Ascending aorta (tissue), 2 donors: ENCODE results near the gene B4GALNT1. TPM values are rescaled to one million over a fixed set of nuclear protein-coding genes. Genes with fewer than 3 reads are reported as not detected.

Experiments
- DNase-seq, 2 donors: peaks; one replicate each; pipeline ENCODE4 v3.0.0-alpha.2; 2019; ENCODE audit warnings: low spot score in 2 of 2
- H3K27ac ChIP-seq, 2 donors: fragments of 200-600 bp; sonication (generic); one replicate each; pipeline ENCODE4 v1.5.1; 2016 to 2017; ENCODE audit warnings: mild to moderate bottlenecking in 1 of 2
- H3K27me3 ChIP-seq: fragments of 200-600 bp; sonication (generic); one replicate; pipeline ENCODE4 v1.5.1; 2017
- H3K36me3 ChIP-seq, 2 donors: fragments of 200-600 bp; sonication (generic); one replicate each; pipeline ENCODE4 v1.5.1; 2016
- H3K4me1 ChIP-seq, 2 donors: fragments of 200-600 bp; sonication (generic); one replicate each; pipeline ENCODE4 v1.5.1; 2016 to 2017; ENCODE audit warnings: mild to moderate bottlenecking in 1 of 2
- H3K4me3 ChIP-seq, 2 donors: fragments of 200-600 bp; sonication (generic); one replicate each; pipeline ENCODE4 v1.5.1; 2016 to 2017; ENCODE audit warnings: mild to moderate bottlenecking in 1 of 2
- H3K9me3 ChIP-seq, 2 donors: fragments of 200-600 bp; sonication (generic); one replicate each; pipeline ENCODE4 v1.5.1; 2016
- CTCF ChIP-seq, 3 experiments: fragments of 200-600 bp in 2 of 3; fragments of 450-650 bp in 1 of 3; sonication (generic) in 2 of 3; IDR thresholded peaks; one replicate each; pipeline ENCODE4 v1.5.1; 2016 to 2019; ENCODE audit warnings: antibody characterized with exemption in 3 of 3, mild to moderate bottlenecking in 1 of 3, moderate library complexity in 1 of 3
- intact Hi-C: fragments of 100-400 bp; cut with DNase I; formaldehyde crosslinking; loops from one replicate; pipeline ENCODE4 v1.15.1; 2023
- total RNA-seq: library from RNA; depleted of rRNA; stranded (reverse); fragments of >200 nt; gene quantifications from one replicate; pipeline ENCODE4 v1.1.0, GENCODE V29; 2016

The B4GALNT1 gene
- total RNA-seq, 1 donor from 2014 or later: 16.6 TPM

DNA sequence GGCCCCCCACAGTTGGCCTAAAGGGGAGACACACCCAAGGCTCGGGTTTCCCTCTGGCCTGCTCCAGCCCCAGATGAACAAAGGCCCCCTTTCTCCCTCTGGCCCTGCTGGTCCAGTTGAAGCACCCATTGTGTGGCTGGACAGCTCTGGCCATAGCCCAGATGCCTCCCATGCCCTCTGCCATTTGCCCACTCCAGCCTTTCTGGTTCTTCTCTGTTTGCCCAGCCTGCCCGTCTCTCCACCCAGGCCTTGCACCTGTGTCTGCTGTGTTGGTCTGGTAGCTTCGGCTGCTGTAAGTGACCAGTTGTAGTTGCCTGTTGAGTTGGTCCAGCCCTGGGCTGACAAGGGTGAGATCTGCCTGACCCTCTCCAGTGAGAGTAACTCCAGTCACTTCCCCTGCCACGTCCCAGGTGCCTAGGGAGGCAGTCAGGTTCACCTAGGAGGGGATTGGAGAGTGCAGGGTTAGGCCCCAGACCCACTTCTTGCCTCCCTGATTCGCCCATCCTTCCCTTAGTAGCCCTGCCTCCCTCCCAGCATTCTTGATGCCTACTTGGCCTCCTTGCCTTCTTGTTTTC lies 3.0 kb downstream of the B4GALNT1 start:
- Histone ChIP-seq H3K4me3 (no peak overlapping the region), H3K9me3 (no peaks in the 10 kb centered on the region), H3K27me3 (no peaks in the 10 kb centered on the region), H3K36me3 (peaks cover 6% of the 10 kb centered on the region in 2 donors), H3K27ac (no peak overlapping the region), H3K4me1 (peaks cover 4 to 7% of the 10 kb centered on the region in 2 donors)
- intact Hi-C loops: no loop called here
- no peak for DNase-seq
- no peak for TF ChIP-seq CTCF (IDR thresholded peaks at IDR 0.05)

DNA sequence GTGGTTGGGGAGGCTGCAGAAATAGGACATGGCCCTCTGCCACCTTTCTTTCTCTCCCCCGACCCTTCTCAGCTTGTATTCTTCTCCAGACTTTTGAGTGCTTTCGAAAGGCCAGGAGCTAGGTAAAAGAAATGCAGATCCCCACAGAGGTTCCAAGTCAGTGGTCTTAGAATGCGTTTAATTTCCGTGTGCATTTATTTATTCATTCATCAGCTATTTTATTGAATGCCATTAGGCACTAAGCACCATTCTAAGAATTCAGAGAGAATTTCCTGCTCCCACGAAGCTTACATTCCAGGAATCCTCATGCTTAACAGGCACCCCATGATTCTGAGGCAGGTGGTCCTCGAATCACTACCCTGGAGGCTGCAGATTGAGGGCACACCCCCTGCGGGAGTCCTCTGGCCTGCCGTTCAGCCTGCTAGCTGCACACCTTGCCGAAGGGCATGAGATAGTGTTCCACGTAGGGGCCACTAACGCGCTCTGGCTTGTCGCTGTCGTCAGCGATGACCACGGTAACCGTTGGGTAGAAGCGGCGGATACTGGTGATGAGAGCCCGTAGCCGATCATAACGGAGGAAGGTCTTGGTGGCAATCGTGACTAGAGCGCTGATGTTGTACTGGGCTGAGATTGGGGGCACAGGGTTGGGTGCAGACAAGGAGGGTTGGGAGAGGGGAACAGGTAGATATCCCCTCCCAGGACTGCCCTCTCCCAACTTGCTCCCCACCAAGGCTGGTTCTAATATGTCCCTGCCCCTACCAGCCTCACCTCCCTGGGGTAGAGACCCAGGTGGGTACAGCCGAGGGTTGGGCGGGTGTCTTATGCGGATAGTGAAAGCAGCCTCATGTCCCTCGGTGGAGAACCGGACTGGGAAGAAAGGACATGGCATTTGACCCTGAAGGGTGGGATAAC lies 4.5 kb downstream of the B4GALNT1 start:
- no peak for TF ChIP-seq CTCF (IDR thresholded peaks at IDR 0.05)
- H3K36me3 ChIP-seq: peaks cover 6% of the 10 kb centered on the region in 2 donors
- intact Hi-C loops: no loop called here
- no peaks in the 10 kb centered on the region for H3K9me3 ChIP-seq
- no peak for DNase-seq
- no peak overlapping the region for H3K27ac ChIP-seq
- peaks cover 4 to 7% of the 10 kb centered on the region in 2 donors for H3K4me1 ChIP-seq
- no peak overlapping the region for H3K4me3 ChIP-seq
- no peaks in the 10 kb centered on the region for H3K27me3 ChIP-seq

GRCh38 chr12:57627501-57628279 lies 5.3 kb downstream of the B4GALNT1 start:
- Histone ChIP-seq H3K4me1 (peaks cover 2 to 4% of the 10 kb centered on the region in 2 donors), H3K9me3 (no peaks in the 10 kb centered on the region), H3K4me3 (no peak overlapping the region), H3K27ac (no peak overlapping the region), H3K36me3 (peaks cover 6% of the 10 kb centered on the region in 2 donors), H3K27me3 (no peaks in the 10 kb centered on the region)
- intact Hi-C loops: no loop called here
- TF ChIP-seq CTCF (IDR thresholded peaks at IDR 0.05): no peak
- DNase-seq: no peak

DNA sequence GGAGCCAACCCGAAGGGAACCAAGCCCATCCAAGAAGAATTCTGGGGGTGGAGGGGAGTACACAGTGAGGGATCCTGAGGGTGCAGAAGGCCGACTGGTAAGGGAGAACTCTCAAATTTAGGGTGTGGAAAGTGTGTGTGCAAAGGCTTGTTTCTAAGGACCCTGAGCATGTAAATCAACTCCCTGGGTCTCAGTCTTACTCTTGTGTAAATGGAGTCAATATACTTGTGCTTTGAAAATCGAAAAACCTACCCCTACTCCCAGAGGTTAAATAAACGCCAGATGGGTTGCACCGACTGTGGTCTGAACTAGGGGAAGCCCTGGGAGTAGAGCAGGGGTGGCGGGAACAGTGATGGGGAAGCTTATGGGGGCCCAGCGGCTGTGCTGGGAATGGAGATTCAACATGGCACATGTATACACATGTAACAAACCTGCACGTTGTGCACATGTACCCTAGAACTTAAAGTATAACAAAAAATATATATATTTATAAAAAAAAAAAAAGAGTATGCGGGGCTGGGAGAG lies 6.0 kb downstream of the B4GALNT1 start:
- no peak overlapping the region for H3K4me3 ChIP-seq
- DNase-seq: no peak
- no peaks in the 10 kb centered on the region for H3K9me3 ChIP-seq
- H3K4me1 ChIP-seq: peaks cover 2 to 4% of the 10 kb centered on the region in 2 donors
- intact Hi-C loops: no loop called here
- no peaks in the 10 kb centered on the region for H3K27me3 ChIP-seq
- H3K27ac ChIP-seq: no peak overlapping the region
- no peak for TF ChIP-seq CTCF (IDR thresholded peaks at IDR 0.05)
- H3K36me3 ChIP-seq: peaks cover 6% of the 10 kb centered on the region in 2 donors

- intact Hi-C loops: no loop called here
- Histone ChIP-seq H3K36me3 (peaks cover 6% of the 10 kb centered on the region in 2 donors), H3K27me3 (no peaks in the 10 kb centered on the region), H3K27ac (no peak overlapping the region), H3K4me3 (no peak overlapping the region), H3K4me1 (peaks cover 2 to 5% of the 10 kb centered on the region in 2 donors), H3K9me3 (no peaks in the 10 kb centered on the region)
- DNase-seq: no peak
- no peak for TF ChIP-seq CTCF (IDR thresholded peaks at IDR 0.05)
These were observed 6.7 kb downstream of the B4GALNT1 start for GRCh38 chr12:57626111-57626920.
